B cell (primary cell): ENCODE measurements around the gene FAM180B. TPM values are rescaled to one million over a fixed set of nuclear protein-coding genes. Genes with fewer than 3 reads are reported as not detected.

Source experiments
- ATAC-seq: fragments of 200-7000 bp; cut with Tn5 transposase; one replicate; pipeline ENCODE4 v1.10.0; 2021; ENCODE audit warnings: low read depth, mild to moderate bottlenecking, moderate number of reproducible peaks, moderate library complexity
- CTCF ChIA-PET: fragments of 350-600 bp; sonication (Branson Sonifier 250); formaldehyde crosslinking; loops from one replicate; lab custom pipeline; 2021; ENCODE audit warnings: antibody characterized with exemption, inconsistent platforms; lab: Charles Lee
- POLR2A ChIA-PET: fragments of 350-600 bp; sonication (Branson Sonifier 250); formaldehyde crosslinking; loops from one replicate; lab custom pipeline; 2021; ENCODE audit warnings: antibody characterized with exemption; lab: Charles Lee
- DNase-seq: peaks from one replicate; pipeline ENCODE4 v3.0.0; 2013
- H2AFZ ChIP-seq: 2 replicates; pipeline ENCODE4 v1.6.1; 2012; ENCODE audit warnings: mild to moderate bottlenecking, low read depth, low read length; ENCODE audit not compliant: insufficient read depth, poor library complexity, severe bottlenecking
- H3K27ac ChIP-seq, 2 donors: 1 replicate in 1 of 2; 2 replicates in 1 of 2; pipeline ENCODE4 v1.5.1; 2012 to 2013; ENCODE audit warnings: low read length in 2 of 2, mild to moderate bottlenecking in 2 of 2, moderate library complexity in 1 of 2
- H3K27me3 ChIP-seq, 4 experiments: fragments of 200-600 bp in 1 of 4; sonication (generic) in 1 of 4; replicated peaks in 1 of 4; 1 replicate in 2 of 4; 2 replicates in 2 of 4; pipeline versions ENCODE4 v1.6.1 to v1.7.0; 2013 to 2016; ENCODE audit warnings: low read length in 3 of 4, mild to moderate bottlenecking in 2 of 4, mixed read lengths in 1 of 4, moderate library complexity in 1 of 4; ENCODE audit not compliant: insufficient read depth in 4 of 4, control insufficient read depth in 3 of 4; ENCODE audit errors: control extremely low read depth in 1 of 4
- H3K36me3 ChIP-seq, 2 experiments: replicated peaks in 1 of 2; 1 replicate in 1 of 2; 2 replicates in 1 of 2; pipeline versions ENCODE4 v1.6.1 to v1.7.1; 2013; ENCODE audit warnings: low read length in 1 of 2; ENCODE audit not compliant: insufficient read depth in 2 of 2, control insufficient read depth in 1 of 2; ENCODE audit errors: control extremely low read depth in 1 of 2, extremely low read depth in 1 of 2
- H3K4me1 ChIP-seq, 2 donors: fragments of 200-600 bp in 1 of 2; sonication (generic) in 1 of 2; 1 replicate in 1 of 2; 2 replicates in 1 of 2; pipeline versions ENCODE4 v1.5.1 to v1.6.1; 2013 to 2017; ENCODE audit warnings: low read length in 2 of 2; ENCODE audit not compliant: control insufficient read depth in 2 of 2, insufficient read depth in 2 of 2
- H3K4me2 ChIP-seq: replicated peaks from 2 replicates; pipeline ENCODE3; 2012; ENCODE audit warnings: mild to moderate bottlenecking, low read depth, low read length; ENCODE audit not compliant: poor library complexity, severe bottlenecking
- H3K4me3 ChIP-seq, 5 experiments: fragments of 200-600 bp in 1 of 5; sonication (generic) in 1 of 5; 1 replicate in 3 of 5; 2 replicates in 2 of 5; pipeline versions ENCODE4 v1.5.1 to v1.7.0; 2011 to 2016; ENCODE audit warnings: low read length in 4 of 5, mild to moderate bottlenecking in 4 of 5, low read depth in 2 of 5, control low read depth in 1 of 5, moderate library complexity in 1 of 5; ENCODE audit not compliant: insufficient read depth in 1 of 5; ENCODE audit errors: control extremely low read depth in 1 of 5, extremely low read depth in 1 of 5
- H3K79me2 ChIP-seq: fragments of 200-600 bp; sonication (generic); one replicate; pipeline ENCODE4 v1.6.0; 2016; ENCODE audit warnings: low read length; ENCODE audit not compliant: control insufficient read depth, insufficient read depth
- H3K9ac ChIP-seq: fragments of 200-600 bp; sonication (generic); 2 replicates; pipeline ENCODE4 v1.6.1; 2017; ENCODE audit warnings: mild to moderate bottlenecking, low read length, moderate library complexity
- H3K9me3 ChIP-seq, 3 donors: one replicate each; pipeline versions ENCODE4 v1.6.1 to v1.7.1; 2013; ENCODE audit warnings: low read length in 2 of 3; ENCODE audit not compliant: control insufficient read depth in 2 of 3, insufficient read depth in 1 of 3; ENCODE audit errors: control extremely low read depth in 1 of 3
- H4K20me1 ChIP-seq: 2 replicates; pipeline ENCODE4 v1.6.0; 2012; ENCODE audit warnings: mild to moderate bottlenecking, low read length; ENCODE audit not compliant: insufficient read depth, control insufficient read depth, poor library complexity, severe bottlenecking
- H3K27ac Mint-ChIP-seq: one replicate; pipeline ENCODE4 v1.8.0; 2021; ENCODE audit warnings: mixed read lengths
- H3K27me3 Mint-ChIP-seq: one replicate; pipeline ENCODE4 v1.8.0; 2021; ENCODE audit warnings: mixed read lengths
- H3K4me1 Mint-ChIP-seq: one replicate; pipeline ENCODE4 v1.8.0; 2021; ENCODE audit warnings: mixed read lengths
- H3K4me3 Mint-ChIP-seq: one replicate; pipeline ENCODE4 v1.8.0; 2021; ENCODE audit warnings: mixed read lengths
- H3K9me3 Mint-ChIP-seq: one replicate; pipeline ENCODE4 v1.8.0; 2022; ENCODE audit warnings: mixed read lengths; ENCODE audit not compliant: insufficient read depth
- CTCF ChIP-seq: fragments of 200-600 bp; IDR thresholded peaks from one replicate; pipeline ENCODE4 v1.8.0; 2022; ENCODE audit warnings: antibody characterized with exemption, mild to moderate bottlenecking
- EZH2 ChIP-seq: IDR thresholded peaks from 2 replicates; pipeline ENCODE4 v1.6.1; 2012; ENCODE audit warnings: borderline replicate concordance, low read depth, mild to moderate bottlenecking, moderate library complexity, low read length; ENCODE audit not compliant: insufficient read depth, poor library complexity, severe bottlenecking
- WGBS: methylation state at CpG from one replicate; pipeline ENCODE4 v1.1.5; 2013; ENCODE audit warnings: missing lambda C conversion rate; ENCODE audit not compliant: insufficient coverage; 5-methylcytosine and 5-hydroxymethylcytosine counted together
- intact Hi-C: fragments of 100-400 bp; cut with micrococcal nuclease; formaldehyde crosslinking; loops from one replicate; pipeline ENCODE4 v1.10.0; 2022
- polyA plus RNA-seq: library from polyadenylated mRNA; depleted of rRNA; stranded (reverse); fragments of >200 nt; gene quantifications from 2 replicates; pipeline ENCODE4 v1.2.3, GENCODE V29; 2012
- total RNA-seq, 2 donors: library from RNA; stranded (reverse); fragments of 120-200 nt in 1 of 2; gene quantifications; 1 replicate in 1 of 2; 2 replicates in 1 of 2; pipeline versions ENCODE4 v1.2.3 to v1.2.4, GENCODE V29; 2013 to 2022

Gene FAM180B
- total and polyA plus RNA-seq, 2 donors (not counting 1 experiment from before 2014, with no cell fraction given), result 0.06 to 0.20 TPM

GRCh38 chr11:47595029-47595428, 8.6 kb downstream of the FAM180B start:
- H3K9me3 ChIP-seq, result no peaks in the 10 kb centered on the region
- WGBS, result 87% methylated on average over 7 of the region's 7 CpGs
- peaks cover 0 to 40% (median 20%) of the 10 kb centered on the region in 4 experiments for H3K27me3 ChIP-seq
- Mint-ChIP-seq H3K4me3 (no peak overlapping the region), H3K27ac (no peak overlapping the region), H3K9me3 (no peaks in the 10 kb centered on the region), H3K4me1 (peaks cover 9% of the 10 kb centered on the region), H3K27me3 (peaks cover 42% of the 10 kb centered on the region)
- no peaks in the 10 kb centered on the region for H3K36me3 ChIP-seq
- H3K4me3 ChIP-seq, result no peak overlapping the region
- no peak overlapping the region for H2AFZ ChIP-seq
- peaks cover 15% of the 10 kb centered on the region in 2 donors for H3K4me1 ChIP-seq
- DNase-seq (no peak), ATAC-seq (no peak)
- intact Hi-C loops, result no loop called here
- no peak overlapping the region for H3K4me2 ChIP-seq
- ChIA-PET POLR2A (no interaction called here), CTCF (interaction anchor here (1.4 kb wide), 1 partner anchor 10 kb away, joined by 3 read pairs; no protein-coding TSS in a partner anchor)
- H3K27ac ChIP-seq, result no peak overlapping the region
- H4K20me1 ChIP-seq, result no peaks in the 10 kb centered on the region
- H3K79me2 ChIP-seq, result no peaks in the 10 kb centered on the region
- no peak overlapping the region for H3K9ac ChIP-seq
- TF ChIP-seq CTCF, result no peak
- no peak for TF ChIP-seq EZH2

GRCh38 chr11:47595967-47596366, 9.5 kb downstream of the FAM180B start:
- H3K9me3 ChIP-seq, result no peaks in the 10 kb centered on the region
- H3K79me2 ChIP-seq, result no peaks in the 10 kb centered on the region
- H3K36me3 ChIP-seq, result no peaks in the 10 kb centered on the region
- Mint-ChIP-seq H3K9me3 (no peaks in the 10 kb centered on the region), H3K4me3 (no peak overlapping the region), H3K27ac (no peak overlapping the region), H3K4me1 (peaks cover 9% of the 10 kb centered on the region), H3K27me3 (peaks cover 42% of the 10 kb centered on the region)
- no peak overlapping the region for H2AFZ ChIP-seq
- WGBS, result 100% methylated on average over 1 of the region's 1 CpG
- H3K4me2 ChIP-seq, result no peak overlapping the region
- peaks cover 0 to 40% (median 20%) of the 10 kb centered on the region in 4 experiments for H3K27me3 ChIP-seq
- intact Hi-C loops, result no loop called here
- no peak overlapping the region for H3K9ac ChIP-seq
- DNase-seq, result no peak
- ChIA-PET CTCF (no interaction called here), POLR2A (no interaction called here)
- H3K4me3 ChIP-seq, result no peak overlapping the region
- peaks cover 15% of the 10 kb centered on the region in 2 donors for H3K4me1 ChIP-seq
- no peak overlapping the region for H3K27ac ChIP-seq
- no peak for TF ChIP-seq CTCF
- no peak for TF ChIP-seq EZH2
- H4K20me1 ChIP-seq, result no peaks in the 10 kb centered on the region
- ATAC-seq, result no peak
